NCI-H1930 (cell line): ENCODE results near the gene ANKRD39.

Experiments
- DNase-seq, 2 experiments: peaks; one replicate each; lab custom pipeline; 2025; lab: John Stamatoyannopoulos, UW

ANKRD39 gene

DNA sequence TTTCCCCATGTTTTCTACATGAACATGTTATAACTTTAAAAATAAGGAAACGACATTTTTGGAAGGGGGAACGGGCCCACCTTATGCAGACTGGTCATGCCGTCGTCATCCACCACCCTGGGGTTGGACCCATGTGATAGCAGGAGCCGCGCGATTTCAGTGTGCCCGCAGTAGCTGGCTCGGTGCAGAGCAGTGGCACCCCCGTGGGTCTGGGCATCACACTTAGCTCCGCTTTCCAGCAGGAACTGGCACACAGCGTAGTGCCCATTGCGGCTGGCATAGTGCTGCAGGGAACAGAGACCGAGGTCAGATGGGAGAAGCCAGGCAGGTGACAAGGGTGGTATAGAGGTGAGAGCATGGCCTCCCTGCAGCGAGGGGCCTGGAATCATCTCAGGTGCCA is 4.5 kb downstream of the ANKRD39 start:
- DNase-seq, result no peak

DNA sequence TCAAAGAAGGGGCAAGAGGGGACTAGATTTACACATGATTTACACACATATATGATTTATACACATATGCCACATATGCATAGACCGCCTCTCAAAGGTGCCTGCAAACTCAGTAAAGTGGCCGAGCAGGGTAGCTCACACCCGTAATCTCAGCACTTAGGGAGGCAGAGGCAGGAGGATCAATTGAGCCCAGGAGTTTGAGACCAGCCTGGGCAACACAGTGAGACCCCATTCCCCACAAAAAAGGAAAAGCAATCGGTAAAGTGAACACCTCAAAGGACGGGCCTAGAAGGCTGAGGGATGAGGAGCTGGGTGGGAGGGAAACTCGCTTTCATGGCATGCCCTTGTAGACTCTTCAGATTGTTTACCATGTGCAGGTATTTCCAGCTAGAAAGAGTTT is 5.1 kb downstream of the ANKRD39 start:
- no peak for DNase-seq

DNA sequence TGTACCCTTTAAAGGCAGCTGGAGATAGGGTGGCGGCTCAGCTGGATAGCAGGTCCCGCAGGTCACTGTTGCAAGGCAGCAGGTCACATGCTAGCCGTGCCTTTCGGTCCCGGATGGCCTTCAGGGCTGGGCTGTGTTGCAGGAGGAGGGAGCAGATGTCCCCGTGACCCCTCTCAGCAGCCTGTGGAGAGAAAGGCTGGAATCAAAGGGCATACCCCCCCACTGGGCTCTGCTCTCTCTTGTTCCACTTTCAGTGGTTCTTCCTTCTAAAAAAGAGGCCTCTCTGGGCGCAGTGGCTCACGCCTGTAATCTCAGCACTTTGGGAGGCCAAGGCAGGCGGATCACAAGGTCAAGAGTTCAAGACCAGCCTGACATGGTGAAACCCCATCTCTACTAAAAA is 9.6 kb downstream of the ANKRD39 start:
- no peak for DNase-seq

- DNase-seq, result no peak
Observed at GRCh38 chr2:96847586-96847985, 10.2 kb downstream of the ANKRD39 start.

GRCh38 chr2:96846825-96847224 is 11.0 kb downstream of the ANKRD39 start:
- DNase-seq, result no peak

GRCh38 chr2:96844405-96844808 is 13.4 kb downstream of the ANKRD39 start:
- no peak for DNase-seq

- DNase-seq, result no peak
Observed at GRCh38 chr2:96843538-96844268, 14.1 kb downstream of the ANKRD39 start, which contains the start of gene ANKRD23. Gene ANKRD23, minus strand, starts transcription at chr2:96844021. Its CDS starts 29 bp downstream, at chr2:96843992.

DNA sequence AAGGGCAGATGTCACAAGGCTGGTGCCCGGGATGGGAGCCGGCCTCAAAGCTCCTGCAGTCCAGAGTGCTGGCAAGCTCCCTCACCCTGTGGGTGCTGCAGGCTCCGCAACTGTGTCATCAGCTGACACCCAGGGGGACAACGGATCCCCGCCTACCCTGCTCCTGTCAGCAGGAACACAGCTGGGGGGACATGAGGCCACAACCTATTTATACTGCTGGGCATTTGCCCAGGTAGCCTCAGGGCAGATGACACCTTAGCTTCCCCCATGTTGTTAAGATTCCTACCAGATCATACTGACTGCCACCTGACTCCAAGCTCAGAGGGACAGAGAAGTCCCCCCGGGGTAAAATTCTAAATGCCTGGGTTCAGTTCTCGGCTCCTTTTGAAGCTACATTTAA is 15.2 kb downstream of the ANKRD39 start:
- DNase-seq, result no peak

DNA sequence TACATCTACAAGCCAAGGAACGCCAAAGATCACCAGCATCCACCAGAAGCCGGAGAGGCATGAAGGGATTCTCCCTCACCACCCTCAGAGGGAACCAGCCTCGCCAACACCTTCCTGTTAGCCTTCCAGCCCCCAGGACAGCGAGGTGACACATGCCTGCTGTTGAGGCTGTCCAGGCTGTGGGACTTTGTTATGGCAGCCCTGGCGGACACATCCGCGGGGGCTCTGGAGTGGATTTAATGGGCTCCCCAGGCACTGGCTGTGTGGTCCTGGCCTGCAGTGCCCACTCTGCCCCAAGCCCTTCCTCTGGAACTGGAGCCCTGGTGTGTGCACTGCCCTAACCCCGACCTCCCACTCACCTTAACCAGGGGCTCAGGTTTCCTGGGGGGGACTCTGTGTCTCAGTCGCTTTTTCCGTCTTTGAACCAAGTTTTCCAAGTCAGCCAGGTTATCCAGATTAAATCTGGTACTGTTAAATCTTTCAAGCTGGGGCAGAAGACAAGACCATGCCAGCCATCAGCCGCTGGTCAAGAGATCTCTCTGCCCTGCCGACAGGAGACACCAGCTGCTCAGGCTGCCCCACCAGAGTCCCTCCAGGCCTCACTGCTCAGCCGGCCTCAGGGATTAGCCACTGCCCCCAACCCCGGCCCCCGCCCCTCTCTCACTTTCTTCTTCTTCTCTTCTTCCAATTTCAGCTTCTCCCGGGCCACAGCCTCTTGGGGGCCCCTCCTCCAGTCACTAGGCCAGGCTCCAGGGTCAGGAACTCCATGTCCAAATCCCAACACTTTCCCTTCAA is 15.9 kb downstream of the ANKRD39 start:
- no peak for DNase-seq

GRCh38 chr2:96839875-96840850 is 17.7 kb downstream of the ANKRD39 start:
- DNase-seq, result no peak

- no peak for DNase-seq
Observed at GRCh38 chr2:96839293-96839874, 18.4 kb downstream of the ANKRD39 start.

DNA sequence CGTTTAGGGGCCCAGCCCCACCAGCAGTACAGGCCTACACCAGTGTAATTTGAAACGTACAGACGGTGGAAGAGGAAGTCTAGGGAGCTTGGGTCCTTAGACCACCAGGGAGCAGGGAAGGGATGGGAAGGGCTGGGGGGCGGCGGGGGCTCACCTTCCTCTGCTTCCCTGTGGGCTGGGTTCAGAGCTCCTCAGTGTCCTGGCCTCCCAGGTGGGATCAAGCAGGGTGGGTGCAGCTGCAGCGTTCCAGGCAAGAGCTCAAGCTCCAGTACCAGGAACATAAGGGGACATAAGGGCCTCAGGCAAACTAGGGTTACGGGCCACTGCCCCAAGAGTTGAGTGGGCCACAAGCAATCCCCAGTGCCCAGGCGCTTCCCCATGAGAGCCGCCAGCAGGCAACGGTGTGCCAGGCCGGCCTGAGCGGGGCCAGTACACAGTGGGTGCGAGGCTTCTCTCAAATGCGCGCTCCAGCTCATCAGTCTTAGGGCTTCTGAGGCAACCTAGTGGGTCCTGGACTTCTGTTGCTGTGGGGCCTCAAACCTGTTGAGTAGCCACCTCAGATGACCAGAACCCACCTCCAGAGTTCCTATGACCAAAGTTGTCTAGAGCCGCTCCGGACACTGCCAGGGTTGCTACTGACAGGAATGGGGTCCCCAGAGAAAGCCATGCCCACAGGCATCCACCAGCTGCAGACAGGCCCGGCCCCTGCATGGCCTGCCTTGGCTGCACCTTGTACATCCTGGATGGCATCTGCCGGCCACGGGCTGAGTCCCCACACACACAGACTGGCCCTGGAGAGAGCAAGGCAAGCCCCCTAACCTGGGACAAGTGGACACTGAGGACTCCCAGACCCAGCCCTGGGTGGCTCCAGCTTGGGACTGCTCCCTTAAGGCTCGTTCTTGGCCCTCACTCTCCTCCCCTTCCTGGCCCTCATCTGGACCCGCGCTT is 19.2 kb downstream of the ANKRD39 start:
- no peak for DNase-seq

DNA sequence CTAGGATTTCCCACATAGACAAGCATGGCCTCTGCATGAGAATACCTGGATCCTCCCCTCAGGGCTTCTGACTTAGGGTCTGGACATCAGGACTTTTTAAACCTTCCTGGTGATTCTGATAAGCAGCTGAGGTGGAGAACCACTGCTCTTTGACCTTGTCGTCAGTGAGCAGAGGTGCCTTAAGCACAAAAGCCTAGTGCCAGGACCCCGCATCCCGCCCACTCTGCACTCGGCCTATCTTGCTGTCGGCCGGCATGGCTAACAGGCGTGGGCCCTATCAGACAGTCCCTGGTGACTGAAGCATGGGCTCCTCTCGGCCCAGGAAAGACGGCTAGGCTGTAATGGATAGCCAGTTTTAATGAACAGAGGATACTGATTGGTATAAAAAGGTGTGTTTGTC is 20.2 kb downstream of the ANKRD39 start:
- DNase-seq, result no peak

- no peak for DNase-seq
Observed at GRCh38 chr2:96835830-96836229, 22.0 kb downstream of the ANKRD39 start.

- DNase-seq, result peak in 1 of 2 experiments; percentile 7
Observed at GRCh38 chr2:96832754-96833507, 24.9 kb downstream of the ANKRD39 start.

DNA sequence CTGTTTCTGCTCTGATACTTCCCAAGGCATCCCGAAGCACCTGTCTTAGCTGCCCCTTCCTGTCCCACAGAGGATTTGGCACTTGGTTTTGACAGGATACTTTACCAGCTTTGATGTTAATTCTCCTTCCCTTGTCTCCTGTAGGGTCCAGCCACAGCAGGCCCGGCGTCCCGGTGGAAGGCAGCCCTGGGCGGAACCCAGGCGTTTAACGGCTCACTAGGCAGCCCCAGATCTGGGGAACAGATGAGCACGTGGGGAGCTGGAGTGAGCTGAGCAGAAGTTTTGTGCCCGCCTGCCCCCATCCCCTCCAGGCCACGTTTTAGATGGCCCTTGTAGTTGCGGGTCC is 25.4 kb downstream of the ANKRD39 start:
- DNase-seq, result no peak

- DNase-seq, result no peak
Observed at GRCh38 chr2:96831679-96832078, 26.1 kb downstream of the ANKRD39 start.

GRCh38 chr2:96830044-96830562 is 27.7 kb downstream of the ANKRD39 start:
- no peak for DNase-seq

DNA sequence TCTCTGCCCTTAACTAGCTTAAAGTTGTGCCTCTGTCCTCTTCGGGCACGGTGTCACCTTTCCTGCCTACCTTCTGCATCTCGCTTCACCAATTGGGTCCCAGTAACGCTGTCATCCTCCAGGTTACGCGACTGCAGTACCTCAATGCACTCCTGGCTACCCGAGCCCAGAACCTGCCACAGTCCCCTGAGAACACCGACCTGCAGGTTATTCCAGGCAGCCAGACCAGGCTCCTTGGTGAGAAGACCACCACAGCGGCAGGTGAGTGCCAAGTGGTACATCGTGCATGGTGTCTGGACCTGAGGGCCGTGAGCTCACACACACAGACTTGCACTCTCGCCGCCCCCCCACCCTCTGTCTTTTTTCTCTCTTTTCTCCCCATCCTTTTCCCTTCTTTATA is 28.9 kb downstream of the ANKRD39 start:
- DNase-seq, result no peak

DNA sequence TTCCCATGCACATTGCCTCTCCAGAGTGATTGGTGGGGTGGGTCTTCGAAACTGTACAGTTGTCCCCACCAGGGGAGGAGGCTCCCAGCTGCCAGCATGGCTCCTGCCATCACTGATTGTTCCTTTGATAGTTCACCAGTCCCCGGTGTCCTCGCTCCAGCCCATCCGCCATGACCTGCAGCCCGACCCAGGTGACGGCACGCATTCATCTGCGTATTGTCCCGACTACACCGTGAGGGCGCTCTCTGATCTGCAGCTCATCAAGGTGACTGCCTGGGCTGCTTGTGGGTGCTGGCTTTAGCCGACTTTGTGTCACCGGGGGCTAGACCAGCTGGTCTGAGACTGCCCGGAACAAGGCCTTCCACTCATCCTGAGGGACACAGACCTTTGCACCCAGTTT is 29.4 kb downstream of the ANKRD39 start:
- DNase-seq, result no peak
